Jurkat, Clone E6-1 (cell line): Measurements from ENCODE around the gene ASB13.

Experiments
- DNase-seq: peaks from one replicate; pipeline ENCODE4 v3.0.0-alpha.2; 2011; ENCODE audit warnings: low read depth, low spot score
- H3K4me3 ChIP-seq: 2 replicates; pipeline ENCODE4 v1.5.1; 2011; ENCODE audit warnings: mild to moderate bottlenecking, low read length, control low read depth, moderate library complexity

Gene ASB13

DNA sequence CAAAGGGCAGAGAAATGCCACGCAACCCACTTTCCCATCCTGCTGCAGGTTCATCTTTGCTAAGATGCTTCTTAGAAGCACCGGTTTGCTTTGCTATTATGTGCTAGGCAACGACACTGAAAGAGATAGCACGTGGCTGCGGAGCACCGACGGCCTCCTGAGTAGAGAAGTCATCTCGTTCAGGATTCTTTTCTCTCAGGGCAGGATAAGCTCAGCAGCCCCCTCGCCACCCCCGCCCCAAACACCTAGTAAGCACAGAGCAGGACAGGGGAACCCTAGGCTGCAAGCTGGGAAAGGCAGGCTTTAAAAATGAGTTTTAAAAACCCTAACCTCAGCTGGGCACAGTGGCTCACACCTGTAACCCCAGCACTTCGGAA lies 15.0 kb downstream of the ASB13 start:
- DNase-seq, result no peak
- H3K4me3 ChIP-seq, result no peak overlapping the region

DNA sequence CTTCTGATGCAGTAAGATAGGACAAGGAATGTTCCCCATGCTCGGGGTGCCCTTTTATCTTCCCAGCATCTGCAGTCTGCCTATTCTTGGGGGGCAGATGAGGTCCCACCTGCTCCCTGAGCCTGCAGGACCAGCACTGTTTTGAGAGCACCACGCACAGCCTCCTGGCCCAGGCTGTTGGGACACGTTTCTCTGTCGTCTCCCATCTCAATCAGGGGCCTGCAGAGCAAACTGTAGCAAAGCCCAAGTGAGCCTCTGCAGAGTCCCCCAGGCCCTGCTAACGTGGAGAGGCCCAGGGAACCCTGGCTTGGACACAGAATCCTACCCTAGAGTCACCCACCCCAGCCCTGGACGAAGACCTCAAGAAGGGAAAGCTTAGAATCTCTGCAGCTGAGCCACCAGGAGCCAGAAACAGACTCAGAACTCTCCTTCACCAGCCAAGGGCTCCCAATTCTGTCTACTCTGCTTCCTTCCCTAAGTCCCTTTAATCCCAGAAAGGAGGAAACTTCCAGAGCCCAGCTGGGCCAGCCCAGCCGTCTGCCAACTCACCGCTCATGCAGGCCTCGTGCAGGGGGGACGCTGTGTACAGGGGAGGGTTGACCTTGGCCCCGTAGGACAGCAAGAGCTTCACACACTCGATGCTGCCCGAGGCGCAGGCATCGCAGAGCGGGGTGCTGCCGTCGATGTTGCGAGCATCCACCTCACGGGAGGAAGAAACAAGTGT lies 15.6 kb downstream of the ASB13 start:
- no peak overlapping the region for H3K4me3 ChIP-seq
- DNase-seq, result no peak

DNA sequence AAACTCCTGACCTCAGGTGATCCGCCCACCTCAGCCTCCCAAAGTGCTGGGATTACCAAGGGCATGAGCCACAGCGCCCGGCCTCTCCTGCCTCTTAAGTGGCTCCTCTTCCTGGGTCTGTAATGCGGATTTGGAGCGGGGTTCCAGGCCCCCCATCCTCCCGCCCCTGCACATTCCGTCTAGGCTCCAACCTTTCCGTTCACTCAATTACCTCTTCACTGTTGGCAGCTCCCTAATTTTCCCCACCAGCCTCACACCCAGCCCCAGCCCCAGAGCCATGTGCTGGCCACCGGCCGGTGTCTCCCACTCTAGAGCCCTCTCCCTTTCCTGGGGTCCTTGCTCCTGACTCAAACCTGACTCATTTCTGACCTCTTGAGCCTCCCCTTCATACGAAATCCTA lies 16.6 kb downstream of the ASB13 start:
- H3K4me3 ChIP-seq, result no peak overlapping the region
- no peak for DNase-seq

- DNase-seq, result no peak
Measured at GRCh38 chr10:5648494-5649457, 17.6 kb downstream of the ASB13 start.

GRCh38 chr10:5647507-5648240 lies 18.7 kb downstream of the ASB13 start:
- DNase-seq, result no peak
- H3K4me3 ChIP-seq, result no peak overlapping the region

More at GRCh38 chr10:5648494-5649457, 17.6 kb downstream of the ASB13 start:
- H3K4me3 ChIP-seq, result no peak overlapping the region

GRCh38 chr10:5645944-5646617 lies 20.3 kb downstream of the ASB13 start:
- no peak for DNase-seq
- no peak overlapping the region for H3K4me3 ChIP-seq

- no peak overlapping the region for H3K4me3 ChIP-seq
- no peak for DNase-seq
Measured at GRCh38 chr10:5645375-5645774, 21.0 kb downstream of the ASB13 start.

DNA sequence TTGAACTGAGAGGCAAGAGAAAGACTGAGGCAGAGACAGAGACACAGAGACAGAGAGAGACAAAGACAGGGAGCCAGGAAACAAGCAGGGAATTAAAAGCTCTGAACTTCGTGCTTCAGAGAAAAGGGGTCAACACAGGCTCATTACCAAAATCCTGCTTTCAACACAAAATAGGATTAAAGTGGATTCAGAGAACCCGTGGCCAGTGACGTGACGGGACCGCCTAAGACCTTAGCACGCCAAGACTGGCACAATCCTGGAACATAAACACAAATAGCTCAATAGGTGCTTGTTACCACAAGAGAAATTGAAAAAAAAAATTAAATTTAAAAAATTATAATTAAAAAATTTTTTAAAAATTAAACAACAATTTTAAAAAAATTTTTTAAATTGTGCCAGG lies 21.5 kb downstream of the ASB13 start:
- no peak overlapping the region for H3K4me3 ChIP-seq
- no peak for DNase-seq

DNA sequence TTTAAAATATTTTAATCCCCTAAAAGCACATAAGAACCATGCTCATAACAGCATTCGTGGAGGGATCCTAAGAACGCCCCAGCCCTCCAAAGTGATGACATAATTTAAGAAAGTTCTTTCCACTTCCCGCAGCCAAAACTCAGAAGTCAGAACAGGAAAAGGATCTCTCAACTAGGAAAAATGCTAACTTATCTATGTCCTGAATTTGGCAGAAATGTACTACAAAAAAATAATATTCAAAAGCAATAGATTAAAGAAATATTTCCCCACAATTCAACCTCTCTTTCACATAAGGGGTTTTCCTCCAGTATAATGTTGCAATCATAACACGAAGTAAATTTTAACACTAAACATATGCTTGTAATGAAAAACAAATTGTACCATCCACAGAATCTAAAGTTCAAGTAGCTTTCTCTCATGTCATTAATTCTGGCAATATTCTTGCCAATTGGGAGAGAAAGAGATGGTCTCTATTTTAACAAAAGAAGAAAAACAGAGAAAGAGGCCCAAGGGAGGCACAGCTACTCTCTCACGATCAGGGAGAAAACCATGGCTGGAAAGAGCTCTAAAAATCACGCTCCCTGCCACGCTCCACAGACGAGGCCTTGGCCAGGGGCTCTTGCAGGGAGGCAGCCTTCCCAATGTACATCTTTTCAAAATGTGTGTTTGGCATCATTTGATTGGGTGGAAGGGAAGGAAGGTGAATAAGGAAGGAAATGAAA lies 22.9 kb downstream of the ASB13 start:
- no peak for DNase-seq
- no peak overlapping the region for H3K4me3 ChIP-seq

DNA sequence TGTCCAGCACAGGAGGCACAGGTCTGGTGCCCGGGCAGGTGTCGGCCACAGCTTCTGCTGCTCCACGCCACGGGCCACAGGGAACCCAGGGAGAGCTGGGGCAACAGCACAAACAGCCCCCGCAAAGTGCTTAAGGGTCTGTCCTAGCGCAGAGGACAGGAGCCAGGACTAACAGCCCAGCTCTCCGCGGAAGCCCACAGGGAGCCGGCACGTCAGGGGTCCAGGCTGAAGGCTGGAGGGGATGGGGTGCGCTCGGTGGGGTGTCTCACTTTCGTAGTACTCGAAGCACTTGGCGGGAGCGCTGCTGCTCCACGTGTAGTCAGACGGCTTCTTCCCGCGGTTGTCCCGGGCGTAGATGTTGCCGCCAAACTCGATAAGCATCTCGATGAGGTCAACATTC lies 24.9 kb downstream of the ASB13 start:
- DNase-seq, result no peak
- H3K4me3 ChIP-seq, result no peak overlapping the region

- no peak for DNase-seq
Measured at GRCh38 chr10:5640501-5640900, 25.9 kb downstream of the ASB13 start.

GRCh38 chr10:5640036-5640435 lies 26.4 kb downstream of the ASB13 start:
- no peak for DNase-seq
- H3K4me3 ChIP-seq, result no peak overlapping the region

More at GRCh38 chr10:5640501-5640900, 25.9 kb downstream of the ASB13 start:
- no peak overlapping the region for H3K4me3 ChIP-seq

DNA sequence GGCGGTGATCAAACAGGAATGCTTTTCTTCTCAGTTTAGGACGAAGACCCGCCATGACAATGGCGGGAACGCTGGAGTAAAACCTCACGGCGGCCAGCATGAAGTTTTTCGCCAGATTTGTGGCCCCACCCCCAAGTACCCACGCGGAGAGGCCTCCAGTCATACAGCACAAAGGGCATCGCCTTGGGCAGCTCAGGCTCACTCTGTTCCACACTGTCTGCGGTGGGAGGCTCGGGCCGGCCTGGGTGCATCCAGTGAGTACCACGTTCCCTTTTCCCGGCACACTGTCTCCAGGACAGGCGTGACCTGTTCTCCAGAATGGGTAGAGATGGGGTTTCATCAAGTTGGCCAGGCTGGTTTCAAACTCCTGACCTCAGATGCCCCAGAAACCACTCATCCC lies 27.3 kb downstream of the ASB13 start:
- no peak for DNase-seq

GRCh38 chr10:5638494-5638893 lies 27.9 kb downstream of the ASB13 start:
- H3K4me3 ChIP-seq, result no peak overlapping the region
- DNase-seq, result no peak

More for the DNA sequence above, 27.3 kb downstream of the ASB13 start:
- no peak overlapping the region for H3K4me3 ChIP-seq

DNA sequence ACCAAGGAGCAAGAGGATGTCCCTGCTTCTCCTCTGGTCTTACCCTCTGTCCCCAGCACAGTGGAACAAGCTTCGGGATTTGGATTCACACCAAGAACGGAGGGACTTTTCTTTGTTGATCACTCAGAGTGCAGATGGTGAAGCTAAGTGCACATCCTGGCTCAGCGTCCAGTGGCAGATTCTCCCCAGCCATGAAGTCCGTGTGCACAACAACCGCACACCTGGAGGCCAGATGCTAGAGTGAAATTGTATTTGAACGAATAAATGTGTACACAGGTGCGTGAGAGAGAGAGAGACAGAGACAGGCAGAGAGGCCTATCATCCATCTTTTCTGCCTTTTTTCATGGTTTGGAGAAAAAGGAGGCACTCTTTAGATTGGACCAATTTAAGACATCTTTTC lies 31.5 kb downstream of the ASB13 start:
- no peak for DNase-seq

GRCh38 chr10:5633166-5633749 lies 33.1 kb downstream of the ASB13 start:
- no peak overlapping the region for H3K4me3 ChIP-seq
- DNase-seq, result no peak

More for the DNA sequence above, 31.5 kb downstream of the ASB13 start:
- H3K4me3 ChIP-seq, result no peak overlapping the region

DNA sequence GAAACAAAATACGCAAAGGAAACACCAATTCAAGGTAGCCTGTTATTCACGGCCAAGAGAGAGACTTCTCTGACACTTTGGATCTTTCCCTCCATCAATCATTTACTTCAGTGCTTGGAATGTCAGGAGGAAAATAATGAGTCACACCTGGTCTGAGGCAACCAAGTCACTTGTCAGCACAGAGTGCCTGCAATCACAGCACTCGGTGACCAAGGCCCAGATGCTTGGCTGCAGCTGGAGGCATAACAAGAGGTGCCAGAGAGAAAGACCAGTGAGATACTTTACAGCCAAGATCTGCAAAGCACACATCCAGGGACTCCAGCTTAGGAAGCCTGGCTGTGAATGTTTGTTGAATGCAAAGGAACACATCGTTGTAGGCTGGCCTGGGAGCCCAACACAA lies 33.9 kb downstream of the ASB13 start:
- no peak overlapping the region for H3K4me3 ChIP-seq
- DNase-seq, result no peak

DNA sequence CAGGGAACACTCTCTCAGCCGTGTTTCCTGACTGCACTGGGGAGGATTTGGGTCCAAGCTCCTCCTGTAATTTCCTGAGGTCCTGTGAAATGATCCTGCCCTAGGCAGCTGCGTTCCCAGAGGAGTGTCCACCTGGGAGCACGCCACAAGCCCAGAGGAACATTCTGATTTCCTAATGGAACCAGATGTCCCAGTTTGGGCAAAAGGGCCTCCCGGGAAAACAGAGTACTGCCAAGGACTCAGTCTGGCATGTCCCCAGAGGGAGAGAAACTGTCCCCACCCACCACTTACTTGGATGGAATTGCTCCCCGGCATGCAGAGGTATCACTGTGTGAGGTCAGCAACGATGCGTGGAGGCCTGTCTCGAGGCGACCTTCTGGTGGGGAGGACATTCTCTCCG lies 34.5 kb downstream of the ASB13 start:
- DNase-seq, result no peak
- H3K4me3 ChIP-seq, result no peak overlapping the region
